Activated naive CD8-positive, alpha-beta T cell treated with anti-CD3 and anti-CD28 coated beads, Interleukin-2, amount 10 ng/mL, durations not matched to agents 7 days and 5 days (primary cell): ENCODE results near the gene SIPA1L2. TPM values are rescaled to one million over a fixed set of nuclear protein-coding genes. Genes with fewer than 3 reads are reported as not detected.

ENCODE experiments used
- ATAC-seq: fragments of 150-1000 bp; cut with Tn5 transposase; one replicate; pipeline ENCODE4 v1.10.0; 2021; ENCODE audit warnings: low read depth, moderate library complexity
- POLR2A ChIA-PET: fragments of 350-600 bp; sonication (Branson Sonifier 250); formaldehyde crosslinking; loops from one replicate; lab custom pipeline; 2021; ENCODE audit warnings: antibody characterized with exemption; lab: Charles Lee
- DNase-seq: peaks from one replicate; pipeline ENCODE4 v3.0.0; 2021
- H3K27ac Mint-ChIP-seq: one replicate; pipeline ENCODE4 v1.8.0; 2022; ENCODE audit warnings: mild to moderate bottlenecking, mixed read lengths
- H3K27me3 Mint-ChIP-seq: one replicate; pipeline ENCODE4 v1.8.0; 2022; ENCODE audit warnings: mild to moderate bottlenecking, moderate library complexity, mixed read lengths
- H3K36me3 Mint-ChIP-seq: one replicate; pipeline ENCODE4 v1.8.0; 2021; ENCODE audit warnings: mild to moderate bottlenecking, mixed read lengths
- H3K4me1 Mint-ChIP-seq: one replicate; pipeline ENCODE4 v1.8.0; 2021; ENCODE audit warnings: mixed read lengths
- H3K4me3 Mint-ChIP-seq: one replicate; pipeline ENCODE4 v1.8.0; 2022; ENCODE audit warnings: mild to moderate bottlenecking, moderate library complexity, mixed read lengths
- H3K9me3 Mint-ChIP-seq: one replicate; pipeline ENCODE4 v1.8.0; 2021; ENCODE audit warnings: mixed read lengths
- total RNA-seq, 2 experiments: library from RNA; stranded (reverse); gene quantifications; one replicate each; pipeline ENCODE4 v1.2.3, GENCODE V29; 2021

The SIPA1L2 gene
- total RNA-seq, 2 experiments from 2014 or later = 0.86 to 1.1 TPM

DNA sequence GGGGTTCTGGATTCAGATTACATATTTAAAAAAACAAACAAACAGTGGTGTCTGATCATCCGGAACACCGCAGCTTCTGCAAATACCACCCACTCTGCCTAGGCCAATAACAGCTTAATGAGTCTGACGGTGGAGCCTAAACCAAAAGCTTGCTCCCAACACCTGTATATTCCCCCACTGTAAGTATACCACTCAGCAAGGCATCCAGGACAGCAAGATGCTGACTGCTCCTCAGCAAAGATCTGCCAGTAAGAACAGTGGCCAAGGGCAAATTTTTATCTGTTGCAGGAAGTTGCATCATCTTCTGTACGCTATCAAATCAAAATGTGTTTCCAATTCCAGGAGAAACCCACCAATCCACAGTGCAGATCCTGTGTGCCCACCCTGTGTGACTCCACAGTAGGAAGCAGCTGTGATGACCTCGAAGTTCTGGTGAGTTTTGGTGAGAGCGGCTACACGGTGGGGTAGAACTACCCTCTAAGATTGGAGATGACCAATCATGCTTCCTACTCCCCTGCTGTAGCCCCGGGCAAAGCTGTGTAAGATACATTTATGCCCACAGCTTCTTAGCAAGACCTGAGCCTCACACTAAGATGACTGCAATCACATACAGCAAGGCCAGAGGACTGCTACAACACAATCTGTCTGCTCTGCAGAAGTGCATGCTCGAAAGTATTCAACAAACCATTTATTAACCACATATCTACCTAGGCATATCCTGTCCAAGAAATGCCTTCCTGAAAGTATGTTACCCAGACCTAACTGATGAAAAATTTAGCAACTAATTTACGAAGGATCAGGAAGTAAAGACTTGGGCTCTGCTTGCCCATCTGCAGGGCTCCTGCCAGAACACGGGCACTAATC, 30.5 kb downstream of the SIPA1L2 start:
- Mint-ChIP-seq H3K4me1 (peaks cover 32% of the 10 kb centered on the region), H3K36me3 (no peaks in the 10 kb centered on the region), H3K27ac (peak overlapping the region; percentile 67), H3K27me3 (no peaks in the 10 kb centered on the region), H3K4me3 (peak overlapping the region; percentile 48), H3K9me3 (no peaks in the 10 kb centered on the region)
- POLR2A ChIA-PET = no interaction called here
- no peak for DNase-seq
- ATAC-seq = peak; percentile 25

DNA sequence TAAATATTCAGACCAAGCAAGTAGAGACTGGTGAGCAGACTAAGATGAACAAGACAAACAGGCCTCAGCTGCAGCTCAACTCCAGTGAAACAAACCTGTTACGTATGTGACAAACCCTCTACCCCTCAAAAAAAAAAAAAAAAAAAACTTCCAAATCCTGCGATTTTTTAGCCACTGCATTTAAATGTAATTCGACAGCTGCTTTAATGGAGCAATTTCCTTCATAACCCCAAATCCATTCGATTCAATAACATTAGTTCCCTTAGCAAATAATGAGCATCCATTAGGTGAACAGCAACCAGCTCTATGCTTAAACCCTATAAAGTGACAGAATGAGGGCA, 31.1 kb downstream of the SIPA1L2 start:
- no peak overlapping the region for H3K4me3 Mint-ChIP-seq
- no peak for DNase-seq
- no peaks in the 10 kb centered on the region for H3K36me3 Mint-ChIP-seq
- no peaks in the 10 kb centered on the region for H3K27me3 Mint-ChIP-seq
- ATAC-seq = no peak
- no peak overlapping the region for H3K27ac Mint-ChIP-seq
- no peaks in the 10 kb centered on the region for H3K9me3 Mint-ChIP-seq
- H3K4me1 Mint-ChIP-seq = peaks cover 32% of the 10 kb centered on the region
- POLR2A ChIA-PET = no interaction called here

DNA sequence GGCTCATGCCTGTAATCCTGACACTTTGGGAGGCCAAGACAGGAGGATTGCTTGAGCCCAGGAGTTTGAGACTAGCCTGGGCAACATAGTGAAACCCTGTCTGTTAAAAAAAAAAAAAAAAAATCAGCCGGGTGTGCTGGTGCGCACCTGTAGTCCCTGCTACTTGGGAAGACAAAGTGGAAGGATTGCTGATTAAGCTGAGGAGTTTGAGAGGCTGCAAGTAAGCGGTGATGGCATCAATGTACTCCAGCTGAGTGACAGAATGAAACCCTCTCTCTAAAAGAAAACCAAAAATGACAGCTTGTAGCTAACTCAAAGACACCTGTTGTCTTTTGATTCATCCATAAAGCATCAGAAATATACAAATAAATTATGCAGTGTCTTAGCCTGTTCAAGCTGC, 31.8 kb downstream of the SIPA1L2 start:
- H3K27ac Mint-ChIP-seq = no peak overlapping the region
- no peaks in the 10 kb centered on the region for H3K9me3 Mint-ChIP-seq
- no peaks in the 10 kb centered on the region for H3K36me3 Mint-ChIP-seq
- peaks cover 32% of the 10 kb centered on the region for H3K4me1 Mint-ChIP-seq
- H3K4me3 Mint-ChIP-seq = no peak overlapping the region
- no peaks in the 10 kb centered on the region for H3K27me3 Mint-ChIP-seq
- ATAC-seq (no peak), DNase-seq (no peak)
- POLR2A ChIA-PET = no interaction called here

DNA sequence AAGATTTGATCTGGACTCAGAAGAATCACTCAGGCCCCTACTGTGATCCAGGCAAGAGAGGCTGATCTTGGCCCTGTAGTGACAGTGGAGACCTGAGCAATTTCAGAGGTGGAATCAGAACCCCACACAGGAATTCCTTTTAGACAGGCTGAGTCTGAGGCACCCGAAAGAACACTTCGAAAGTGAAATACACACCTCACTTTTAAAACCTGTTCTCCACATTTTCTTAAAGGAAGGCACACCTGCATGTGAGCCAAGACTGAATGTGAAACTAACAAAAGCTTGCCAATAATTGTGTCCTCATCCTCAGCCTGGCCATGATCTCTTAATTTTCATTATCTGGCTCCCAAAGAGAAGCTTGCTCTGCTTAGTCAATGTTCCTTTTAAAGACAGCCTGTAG, 32.2 kb downstream of the SIPA1L2 start:
- ATAC-seq = no peak
- H3K27ac Mint-ChIP-seq = no peak overlapping the region

DNA sequence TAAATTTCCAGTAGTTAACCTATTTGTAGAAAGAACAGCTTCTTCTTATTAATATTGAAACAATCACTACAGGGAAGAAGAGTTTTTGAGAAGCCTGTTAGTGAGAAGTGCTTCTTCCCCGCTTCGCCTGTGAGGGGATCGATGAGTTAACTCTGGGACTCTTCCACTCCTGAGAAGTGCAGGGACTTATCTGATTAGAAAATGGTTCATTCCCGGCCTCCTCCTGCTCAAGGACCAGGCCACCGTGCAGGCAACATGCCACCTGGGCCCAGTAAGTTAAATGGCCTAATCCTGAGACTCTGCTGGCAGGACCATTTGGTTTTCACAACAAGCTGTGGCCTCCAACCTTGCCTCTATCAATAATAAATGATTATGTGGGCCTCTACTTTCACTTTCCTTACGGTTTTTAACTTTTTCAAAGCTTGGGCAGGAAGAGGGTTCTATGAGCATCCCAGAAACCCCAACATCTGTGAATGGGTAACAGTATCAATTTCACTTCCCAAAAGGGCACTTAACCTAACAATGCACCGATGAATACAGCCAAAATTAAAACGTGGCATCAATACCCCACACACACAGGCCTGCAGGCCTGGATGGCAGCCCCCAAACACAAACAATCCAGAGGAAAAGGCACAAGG, 33.1 kb downstream of the SIPA1L2 start:
- Mint-ChIP-seq H3K4me3 (peak overlapping the region; percentile 21), H3K36me3 (no peaks in the 10 kb centered on the region), H3K27ac (peak overlapping the region; percentile 69), H3K27me3 (no peaks in the 10 kb centered on the region), H3K9me3 (no peaks in the 10 kb centered on the region), H3K4me1 (peaks cover 32% of the 10 kb centered on the region)
- no peak for DNase-seq
- ATAC-seq = no peak
- POLR2A ChIA-PET = no interaction called here

More for the DNA sequence above, 32.2 kb downstream of the SIPA1L2 start:
- POLR2A ChIA-PET = no interaction called here
- Mint-ChIP-seq H3K9me3 (no peaks in the 10 kb centered on the region), H3K4me1 (peaks cover 32% of the 10 kb centered on the region), H3K4me3 (no peak overlapping the region), H3K27me3 (no peaks in the 10 kb centered on the region), H3K36me3 (no peaks in the 10 kb centered on the region)
- no peak for DNase-seq

DNA sequence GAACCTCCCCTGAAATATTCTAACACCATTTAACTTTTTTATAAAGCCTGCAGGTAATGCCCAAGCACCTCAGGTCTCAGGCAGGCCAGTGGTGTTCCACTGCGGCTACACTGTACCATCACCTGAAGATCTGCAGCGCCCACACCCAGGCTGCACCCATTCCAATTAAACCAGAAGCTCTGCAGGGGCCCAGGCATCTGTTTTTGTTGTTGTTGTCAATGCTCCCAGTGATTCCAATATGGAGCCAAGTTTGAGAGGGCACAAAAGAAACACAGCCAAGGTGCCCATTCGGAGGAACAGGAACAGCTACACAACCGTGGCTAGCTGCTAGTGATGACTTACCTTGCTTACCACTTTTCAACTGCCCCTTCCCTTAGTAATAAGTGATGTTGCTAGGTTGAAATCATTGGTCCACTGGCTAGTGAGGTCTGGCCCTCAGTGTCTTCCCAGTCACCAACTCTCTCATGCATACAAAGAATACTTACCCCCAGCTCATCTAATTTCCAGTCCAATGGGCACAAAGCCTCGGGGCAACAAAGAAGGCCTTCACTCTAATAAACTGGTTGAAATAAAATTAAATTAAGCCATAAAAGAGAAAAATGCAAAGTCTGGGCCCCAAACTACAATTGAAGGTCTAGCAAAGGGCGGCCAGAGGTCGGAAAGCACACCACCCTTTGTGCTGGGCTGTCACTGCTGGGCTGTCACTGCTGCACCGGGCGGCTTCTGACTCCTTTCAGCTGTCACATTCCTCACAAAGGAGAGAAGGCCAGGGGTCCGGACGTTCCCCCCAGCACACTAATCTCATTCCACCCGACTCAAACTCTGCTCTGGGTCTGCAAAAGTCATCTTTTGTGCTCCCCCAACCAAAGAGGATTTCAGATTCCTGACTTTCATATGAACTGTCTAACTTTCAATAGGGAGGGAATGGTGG, 34.9 kb downstream of the SIPA1L2 start:
- H3K27ac Mint-ChIP-seq = no peak overlapping the region
- H3K4me3 Mint-ChIP-seq = no peak overlapping the region
- no peak for ATAC-seq
- no peaks in the 10 kb centered on the region for H3K9me3 Mint-ChIP-seq
- POLR2A ChIA-PET = no interaction called here
- H3K36me3 Mint-ChIP-seq = no peaks in the 10 kb centered on the region
- DNase-seq = no peak
- H3K4me1 Mint-ChIP-seq = peaks cover 29% of the 10 kb centered on the region
- no peaks in the 10 kb centered on the region for H3K27me3 Mint-ChIP-seq

DNA sequence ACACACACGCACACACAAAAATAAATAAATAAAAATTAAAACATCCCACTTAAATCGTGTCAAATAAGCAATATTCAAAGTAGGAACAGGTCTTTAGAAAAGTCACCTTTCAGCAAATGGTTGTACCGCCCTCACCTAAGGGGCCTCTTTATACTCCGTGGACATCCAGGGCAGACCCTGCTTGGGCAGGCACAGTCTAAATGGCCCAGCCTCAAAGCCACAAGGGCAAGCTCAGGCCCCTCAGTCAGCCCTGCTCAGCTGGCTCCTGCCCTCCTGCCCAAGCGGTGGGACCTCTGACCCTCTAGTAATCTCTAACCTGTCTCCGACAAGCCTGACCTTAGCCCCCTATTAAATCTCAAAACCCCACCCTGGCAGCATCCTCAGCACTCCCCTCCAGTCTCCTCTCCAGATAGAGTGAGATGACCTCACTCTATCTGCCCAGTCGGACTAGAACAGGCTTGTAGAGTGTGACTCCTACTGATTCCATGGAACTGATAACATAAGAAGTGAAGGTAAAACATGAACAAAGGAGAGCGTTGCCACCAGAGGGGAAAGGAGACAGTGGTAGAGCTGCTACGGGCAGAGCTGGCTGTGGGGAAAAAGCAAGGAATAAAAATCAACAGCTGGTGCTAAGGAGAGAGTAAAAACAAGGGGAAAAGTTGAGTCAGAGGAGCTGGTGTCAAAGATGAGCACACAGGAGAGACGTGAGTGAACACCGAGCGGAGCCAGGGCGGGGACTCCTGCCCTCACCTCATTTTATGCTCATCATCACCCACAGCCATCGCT, 36.0 kb downstream of the SIPA1L2 start:
- no peak for DNase-seq
- Mint-ChIP-seq H3K4me1 (peaks cover 24% of the 10 kb centered on the region), H3K27me3 (no peaks in the 10 kb centered on the region), H3K4me3 (no peak overlapping the region), H3K27ac (no peak overlapping the region), H3K36me3 (no peaks in the 10 kb centered on the region), H3K9me3 (peaks cover 2% of the 10 kb centered on the region)
- POLR2A ChIA-PET = no interaction called here
- no peak for ATAC-seq

DNA sequence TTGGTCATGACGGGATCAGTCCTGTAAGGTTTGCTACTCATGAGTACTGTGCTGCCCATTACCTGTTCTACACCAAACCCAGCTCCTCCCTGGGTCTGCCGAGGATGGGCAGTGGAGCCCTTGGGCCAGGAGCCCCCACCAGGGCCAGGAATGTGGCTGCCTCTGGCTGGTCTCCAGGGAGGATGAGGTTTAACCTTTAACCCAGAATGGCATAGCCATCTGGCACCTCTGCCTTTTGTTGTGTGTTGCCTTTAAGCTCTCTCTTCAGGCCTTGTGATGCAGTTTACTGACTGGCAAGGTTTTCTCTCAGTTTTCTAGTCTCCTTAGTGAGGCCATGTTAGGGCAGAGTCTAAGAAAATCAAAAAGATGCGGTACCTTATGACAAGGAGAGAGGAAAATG, 38.6 kb downstream of the SIPA1L2 start:
- no peaks in the 10 kb centered on the region for H3K27me3 Mint-ChIP-seq
- peaks cover 8% of the 10 kb centered on the region for H3K4me1 Mint-ChIP-seq
- DNase-seq = no peak
- peaks cover 5% of the 10 kb centered on the region for H3K9me3 Mint-ChIP-seq
- no peak overlapping the region for H3K27ac Mint-ChIP-seq
- no peak overlapping the region for H3K4me3 Mint-ChIP-seq
- POLR2A ChIA-PET = no interaction called here
- no peak for ATAC-seq
- no peaks in the 10 kb centered on the region for H3K36me3 Mint-ChIP-seq

DNA sequence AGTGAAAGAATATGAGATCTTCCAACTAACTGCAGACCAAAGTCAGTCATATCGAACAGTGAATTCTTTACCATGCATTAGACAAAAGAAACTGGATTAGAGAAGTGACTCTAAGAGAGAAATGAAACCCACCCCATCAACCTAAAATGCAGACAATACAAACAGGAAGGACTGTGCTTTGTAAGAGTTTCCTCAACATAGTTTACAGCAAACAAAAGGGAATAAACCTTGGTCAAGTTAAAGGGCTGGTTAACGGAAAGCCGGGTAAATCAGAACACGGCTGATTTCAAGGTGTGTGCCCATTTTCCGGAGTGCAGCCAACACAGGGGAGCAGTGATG, 39.2 kb downstream of the SIPA1L2 start:
- ATAC-seq = no peak
- POLR2A ChIA-PET = no interaction called here
- H3K27me3 Mint-ChIP-seq = no peaks in the 10 kb centered on the region

DNA sequence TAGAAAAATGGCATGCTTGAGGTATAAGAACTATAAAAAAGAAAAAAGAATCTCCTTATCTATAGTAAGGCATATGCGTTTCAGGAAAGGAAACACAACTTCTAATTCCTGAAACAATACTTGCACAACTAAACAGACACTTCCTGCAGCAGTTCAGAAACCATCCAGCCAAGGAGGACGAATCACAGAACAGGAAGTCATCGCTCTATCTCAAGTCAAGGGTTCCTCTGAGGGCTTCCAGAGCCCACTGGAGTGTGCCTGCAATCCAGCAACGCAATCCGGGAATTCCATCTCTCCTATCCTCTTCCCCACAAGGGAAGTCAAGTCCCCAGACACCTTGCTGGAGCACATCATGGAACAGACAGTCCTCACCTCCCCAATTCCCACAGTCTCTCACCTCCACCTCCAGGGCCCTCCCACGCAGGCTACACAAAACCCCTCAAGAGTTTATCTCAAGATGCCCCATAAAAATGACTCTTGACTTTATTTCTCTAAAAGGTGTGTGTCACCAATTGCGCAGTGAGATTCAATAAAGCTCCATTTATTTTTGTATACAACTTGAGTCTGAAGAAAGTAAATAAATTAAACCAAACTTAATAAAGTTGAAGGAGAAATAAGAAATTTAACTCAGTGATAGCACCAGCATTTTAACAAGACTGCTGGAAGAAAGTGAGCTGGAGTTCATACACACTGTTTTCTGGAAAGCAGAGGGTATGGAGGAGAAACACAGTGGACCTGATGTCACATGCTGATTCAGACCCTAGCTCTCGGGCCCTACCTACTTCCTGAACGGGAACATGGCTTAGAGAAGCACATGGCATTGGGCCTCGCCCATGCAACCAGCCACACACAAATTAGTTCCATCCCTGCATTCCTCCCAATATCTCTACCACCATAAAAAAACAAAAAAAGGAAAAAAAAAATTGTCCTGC, 39.9 kb downstream of the SIPA1L2 start:
- Mint-ChIP-seq H3K4me1 (peaks cover 6% of the 10 kb centered on the region), H3K36me3 (no peaks in the 10 kb centered on the region), H3K9me3 (peaks cover 5% of the 10 kb centered on the region), H3K27me3 (no peaks in the 10 kb centered on the region), H3K27ac (no peak overlapping the region), H3K4me3 (no peak overlapping the region)
- POLR2A ChIA-PET = no interaction called here
- DNase-seq (no peak), ATAC-seq (no peak)

More for the DNA sequence above, 39.2 kb downstream of the SIPA1L2 start:
- peaks cover 6% of the 10 kb centered on the region for H3K4me1 Mint-ChIP-seq
- H3K4me3 Mint-ChIP-seq = no peak overlapping the region
- no peak overlapping the region for H3K27ac Mint-ChIP-seq
- DNase-seq = no peak
- H3K9me3 Mint-ChIP-seq = peaks cover 5% of the 10 kb centered on the region
- H3K36me3 Mint-ChIP-seq = no peaks in the 10 kb centered on the region

DNA sequence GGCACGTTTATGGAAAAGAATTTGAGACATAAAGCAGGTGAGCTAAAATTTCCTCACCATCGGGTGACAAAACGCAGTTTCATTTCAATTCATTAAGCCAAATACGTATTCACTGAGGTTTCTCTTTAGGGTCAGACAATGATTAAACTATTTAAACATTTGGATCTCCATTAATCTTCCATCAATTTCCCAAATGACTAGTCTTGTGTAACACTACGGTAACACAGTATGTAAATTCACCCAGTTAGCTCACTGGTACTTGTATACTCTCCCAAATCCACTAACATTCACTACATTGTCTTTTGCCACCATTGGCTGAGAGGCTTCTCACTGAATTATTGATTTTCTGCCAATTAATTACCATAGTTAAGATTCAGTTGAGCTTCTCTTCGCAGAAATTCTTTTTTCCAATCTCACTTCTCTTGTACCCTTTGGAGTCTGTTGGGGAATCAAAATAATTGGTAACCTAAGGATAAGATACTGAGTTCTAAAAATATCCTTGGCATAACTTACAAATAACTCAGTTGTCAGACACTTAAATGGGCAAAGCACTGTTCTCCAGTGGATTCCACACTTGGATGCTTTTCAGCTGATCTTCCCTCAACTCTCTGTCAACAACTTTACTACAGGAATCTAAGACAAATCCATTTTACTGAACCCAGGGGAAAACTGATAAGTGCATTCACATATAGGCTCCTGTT, 40.7 kb downstream of the SIPA1L2 start:
- no peak overlapping the region for H3K27ac Mint-ChIP-seq

More for the DNA sequence above, 40.7 kb downstream of the SIPA1L2 start:
- POLR2A ChIA-PET = no interaction called here
- H3K4me3 Mint-ChIP-seq = no peak overlapping the region
- DNase-seq (no peak), ATAC-seq (no peak)
- H3K4me1 Mint-ChIP-seq = peaks cover 6% of the 10 kb centered on the region
- no peaks in the 10 kb centered on the region for H3K27me3 Mint-ChIP-seq
- no peaks in the 10 kb centered on the region for H3K36me3 Mint-ChIP-seq
- peaks cover 5% of the 10 kb centered on the region for H3K9me3 Mint-ChIP-seq
